OCI-LY3 (cell line): ENCODE results near the gene PTBP1.

ENCODE experiments used
- H2AFZ ChIP-seq: fragments of 200-600, 300-600 bp; shearing (Covaris generic); 2 replicates; pipeline ENCODE4 v1.6.0; 2014; ENCODE audit warnings: antibody characterized with exemption, low read depth, low read length
- H3K27ac ChIP-seq: fragments of 200-600, 300-600 bp; sonication (generic); 2 replicates; pipeline ENCODE4 v1.5.1; 2014; ENCODE audit warnings: mild to moderate bottlenecking, low read length, moderate library complexity, mixed read lengths
- H3K27me3 ChIP-seq: fragments of 200-600, 300-600 bp; sonication (generic); 2 replicates; pipeline ENCODE4 v1.6.1; 2014; ENCODE audit warnings: low read depth, low read length, mixed read lengths
- H3K36me3 ChIP-seq: fragments of 200-600, 300-600 bp; sonication (generic); replicated peaks from 2 replicates; pipeline ENCODE3; 2014; ENCODE audit warnings: low read depth, low read length, mixed read lengths
- H3K4me1 ChIP-seq: fragments of 300-600, 200-600 bp; sonication (generic); 2 replicates; pipeline ENCODE4 v1.6.1; 2014; ENCODE audit warnings: low read length, mixed read lengths
- H3K4me2 ChIP-seq: fragments of 200-600, 300-600 bp; sonication (generic); 2 replicates; pipeline ENCODE4 v1.6.1; 2014; ENCODE audit warnings: low read length, mixed read lengths
- H3K4me3 ChIP-seq: fragments of 300-600, 200-600 bp; sonication (generic); 2 replicates; pipeline ENCODE4 v1.5.1; 2014; ENCODE audit warnings: antibody characterized with exemption, mild to moderate bottlenecking, low read length, moderate library complexity
- H3K79me2 ChIP-seq: fragments of 300-600, 200-600 bp; shearing (Covaris generic); 2 replicates; pipeline ENCODE4 v1.6.1; 2014; ENCODE audit warnings: mild to moderate bottlenecking, low read length, mixed read lengths
- H3K9ac ChIP-seq: fragments of 300-600, 200-600 bp; shearing (Covaris generic); 2 replicates; pipeline ENCODE4 v1.6.0; 2014; ENCODE audit warnings: mild to moderate bottlenecking, low read length, moderate library complexity
- H3K9me3 ChIP-seq: fragments of 200-600, 300-600 bp; shearing (Covaris generic); 2 replicates; pipeline ENCODE4 v1.6.1; 2014; ENCODE audit warnings: low read length, mixed read lengths; ENCODE audit not compliant: insufficient read depth
- H4K20me1 ChIP-seq: fragments of 200-600, 300-600 bp; sonication (generic); 2 replicates; pipeline ENCODE4 v1.6.1; 2016; ENCODE audit warnings: low read length, mixed read lengths; ENCODE audit not compliant: insufficient read depth
- EZH2phosphoT487 ChIP-seq: fragments of 200-600 bp; shearing (Covaris generic); IDR thresholded peaks from 2 replicates; pipeline ENCODE4 v1.6.1; 2018; ENCODE audit warnings: antibody characterized with exemption, mixed run types, low read depth
- TF ChIP-seq, protein P1 (sequence below): fragments of 200-600, 300-600 bp; sonication (generic); IDR thresholded peaks from 2 replicates; pipeline ENCODE4 v1.5.1; 2014; ENCODE audit warnings: antibody characterized with exemption, low read length, low read depth

PTBP1 gene

GRCh38 chr19:810883-811489 is 13.7 kb downstream of the PTBP1 start:
- H3K4me2 ChIP-seq, result no peak overlapping the region
- H3K36me3 ChIP-seq, result peaks cover 90% of the 10 kb centered on the region
- no peak overlapping the region for H3K27ac ChIP-seq
- H3K79me2 ChIP-seq, result peaks cover 35% of the 10 kb centered on the region
- H3K9me3 ChIP-seq, result no peaks in the 10 kb centered on the region
- H3K9ac ChIP-seq, result no peak overlapping the region
- no peak overlapping the region for H2AFZ ChIP-seq
- H3K4me3 ChIP-seq, result no peak overlapping the region
- H3K4me1 ChIP-seq, result no peaks in the 10 kb centered on the region
- no peak for TF ChIP-seq EZH2phosphoT487
- TF ChIP-seq, protein P1, sequence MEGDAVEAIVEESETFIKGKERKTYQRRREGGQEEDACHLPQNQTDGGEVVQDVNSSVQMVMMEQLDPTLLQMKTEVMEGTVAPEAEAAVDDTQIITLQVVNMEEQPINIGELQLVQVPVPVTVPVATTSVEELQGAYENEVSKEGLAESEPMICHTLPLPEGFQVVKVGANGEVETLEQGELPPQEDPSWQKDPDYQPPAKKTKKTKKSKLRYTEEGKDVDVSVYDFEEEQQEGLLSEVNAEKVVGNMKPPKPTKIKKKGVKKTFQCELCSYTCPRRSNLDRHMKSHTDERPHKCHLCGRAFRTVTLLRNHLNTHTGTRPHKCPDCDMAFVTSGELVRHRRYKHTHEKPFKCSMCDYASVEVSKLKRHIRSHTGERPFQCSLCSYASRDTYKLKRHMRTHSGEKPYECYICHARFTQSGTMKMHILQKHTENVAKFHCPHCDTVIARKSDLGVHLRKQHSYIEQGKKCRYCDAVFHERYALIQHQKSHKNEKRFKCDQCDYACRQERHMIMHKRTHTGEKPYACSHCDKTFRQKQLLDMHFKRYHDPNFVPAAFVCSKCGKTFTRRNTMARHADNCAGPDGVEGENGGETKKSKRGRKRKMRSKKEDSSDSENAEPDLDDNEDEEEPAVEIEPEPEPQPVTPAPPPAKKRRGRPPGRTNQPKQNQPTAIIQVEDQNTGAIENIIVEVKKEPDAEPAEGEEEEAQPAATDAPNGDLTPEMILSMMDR, result no peak
- no peaks in the 10 kb centered on the region for H3K27me3 ChIP-seq
- peaks cover 56% of the 10 kb centered on the region for H4K20me1 ChIP-seq

DNA sequence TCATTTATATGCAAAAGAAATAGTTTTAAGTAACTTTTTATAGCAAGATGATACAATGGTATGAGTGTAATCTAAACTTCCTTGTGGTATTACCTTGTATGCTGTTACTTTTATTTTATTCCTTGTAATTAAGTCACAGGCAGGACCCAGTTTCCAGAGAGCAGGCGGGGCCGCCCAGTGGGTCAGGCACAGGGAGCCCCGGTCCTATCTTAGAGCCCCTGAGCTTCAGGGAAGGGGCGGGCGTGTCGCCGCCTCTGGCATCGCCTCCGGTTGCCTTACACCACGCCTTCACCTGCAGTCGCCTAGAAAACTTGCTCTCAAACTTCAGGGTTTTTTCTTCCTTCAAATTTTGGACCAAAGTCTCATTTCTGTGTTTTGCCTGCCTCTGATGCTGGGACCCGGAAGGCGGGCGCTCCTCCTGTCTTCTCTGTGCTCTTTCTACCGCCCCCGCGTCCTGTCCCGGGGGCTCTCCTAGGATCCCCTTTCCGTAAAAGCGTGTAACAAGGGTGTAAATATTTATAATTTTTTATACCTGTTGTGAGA is 14.3 kb downstream of the PTBP1 start:
- no peaks in the 10 kb centered on the region for H3K9me3 ChIP-seq
- no peak overlapping the region for H2AFZ ChIP-seq
- no peak overlapping the region for H3K27ac ChIP-seq
- no peaks in the 10 kb centered on the region for H3K4me1 ChIP-seq
- H4K20me1 ChIP-seq, result peaks cover 50% of the 10 kb centered on the region
- peaks cover 87% of the 10 kb centered on the region for H3K36me3 ChIP-seq
- H3K9ac ChIP-seq, result no peak overlapping the region
- no peak for TF ChIP-seq EZH2phosphoT487
- TF ChIP-seq, protein P1, result no peak
- no peak overlapping the region for H3K4me2 ChIP-seq
- no peaks in the 10 kb centered on the region for H3K27me3 ChIP-seq
- H3K4me3 ChIP-seq, result no peak overlapping the region
- H3K79me2 ChIP-seq, result peaks cover 29% of the 10 kb centered on the region

DNA sequence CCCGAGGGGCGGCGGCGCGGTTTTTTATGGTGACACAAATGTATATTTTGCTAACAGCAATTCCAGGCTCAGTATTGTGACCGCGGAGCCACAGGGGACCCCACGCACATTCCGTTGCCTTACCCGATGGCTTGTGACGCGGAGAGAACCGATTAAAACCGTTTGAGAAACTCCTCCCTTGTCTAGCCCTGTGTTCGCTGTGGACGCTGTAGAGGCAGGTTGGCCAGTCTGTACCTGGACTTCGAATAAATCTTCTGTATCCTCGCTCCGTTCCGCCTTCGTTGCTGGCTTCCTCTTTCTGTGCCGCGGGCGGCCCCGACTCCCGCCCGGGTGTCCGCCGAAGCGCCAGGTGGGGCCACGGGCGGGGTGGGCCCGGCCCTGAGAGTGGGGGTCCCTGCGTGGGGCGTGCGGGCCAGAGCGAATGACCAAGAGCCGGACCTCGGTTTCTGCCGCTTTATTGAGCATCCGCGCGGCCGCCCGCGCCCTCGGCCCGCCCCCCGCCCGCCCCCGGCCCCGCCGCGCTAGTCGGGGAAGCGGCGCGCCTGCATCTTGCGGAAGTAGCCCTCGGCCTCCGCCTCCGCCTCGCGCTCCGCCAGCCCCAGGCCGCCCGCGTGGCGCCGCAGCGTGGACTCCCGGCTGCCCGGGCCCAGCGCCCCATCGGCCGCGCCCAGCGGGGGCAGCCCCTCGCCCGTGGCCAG is 14.9 kb downstream of the PTBP1 start:
- peaks cover 23% of the 10 kb centered on the region for H3K79me2 ChIP-seq

DNA sequence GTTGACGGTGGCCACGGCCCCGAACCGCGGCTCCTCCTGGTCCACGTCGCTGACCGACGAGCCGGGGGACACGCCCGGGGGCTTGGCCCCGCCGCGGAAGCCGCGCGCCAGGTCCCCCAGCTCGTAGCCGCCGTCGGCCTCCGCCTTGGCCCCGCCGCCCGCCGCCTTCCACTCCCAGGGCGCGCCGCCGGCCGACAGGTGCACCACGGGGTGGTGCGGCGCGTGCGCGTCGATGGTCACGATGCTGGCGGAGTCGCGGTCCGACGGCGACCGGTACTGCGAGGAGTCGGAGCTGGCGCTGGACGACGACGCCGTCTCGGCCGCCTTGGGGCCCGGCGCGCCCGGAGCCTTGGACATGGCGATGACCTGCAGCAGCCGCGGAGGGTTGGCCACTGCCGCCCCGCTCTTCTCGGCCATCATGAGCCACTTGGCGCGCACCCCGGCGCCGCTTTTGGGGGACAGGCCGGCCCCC is 15.5 kb downstream of the PTBP1 start:
- peaks cover 75% of the 10 kb centered on the region for H3K36me3 ChIP-seq
- no peak overlapping the region for H3K27ac ChIP-seq
- H4K20me1 ChIP-seq, result peaks cover 38% of the 10 kb centered on the region

More for the DNA sequence above, 14.9 kb downstream of the PTBP1 start:
- Histone ChIP-seq H3K9ac (no peak overlapping the region), H3K4me1 (no peaks in the 10 kb centered on the region), H4K20me1 (peaks cover 44% of the 10 kb centered on the region), H3K36me3 (peaks cover 81% of the 10 kb centered on the region), H3K4me2 (no peak overlapping the region), H3K9me3 (no peaks in the 10 kb centered on the region), H3K4me3 (no peak overlapping the region), H3K27ac (no peak overlapping the region), H3K27me3 (no peaks in the 10 kb centered on the region), H2AFZ (no peak overlapping the region)
- TF ChIP-seq, protein P1, result no peak
- no peak for TF ChIP-seq EZH2phosphoT487

More for the DNA sequence above, 15.5 kb downstream of the PTBP1 start:
- no peak overlapping the region for H3K4me2 ChIP-seq
- no peaks in the 10 kb centered on the region for H3K4me1 ChIP-seq
- TF ChIP-seq, protein P1, result no peak
- no peak for TF ChIP-seq EZH2phosphoT487
- H3K79me2 ChIP-seq, result peaks cover 17% of the 10 kb centered on the region
- H3K9ac ChIP-seq, result no peak overlapping the region
- H3K27me3 ChIP-seq, result no peaks in the 10 kb centered on the region
- H3K9me3 ChIP-seq, result no peaks in the 10 kb centered on the region
- no peak overlapping the region for H2AFZ ChIP-seq
- no peak overlapping the region for H3K4me3 ChIP-seq
